Measurements from ENCODE around the gene TMEM190.

TMEM190 gene

DNA sequence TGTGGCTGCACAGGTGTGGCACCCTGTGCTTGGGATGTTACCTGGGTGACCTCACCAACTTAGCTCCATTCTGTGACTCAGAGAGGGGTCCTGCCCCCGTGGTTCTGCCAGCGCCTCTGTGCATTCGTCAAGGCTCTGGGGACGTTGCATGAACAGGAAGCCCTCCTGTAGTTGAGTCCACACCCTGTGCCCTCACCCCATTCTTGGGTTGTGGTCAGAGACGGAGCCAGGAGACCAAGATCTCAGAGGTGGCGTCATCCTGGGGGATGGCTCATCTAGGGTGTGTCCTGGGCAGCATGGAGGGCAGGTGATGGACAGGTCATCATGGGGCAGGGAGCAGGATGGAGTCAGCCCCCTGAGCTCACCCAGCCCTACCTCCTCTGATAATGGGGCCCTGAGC, 24.6 kb upstream of the TMEM190 start:
- no peak for DNase-seq

- no peak for DNase-seq
Observed at GRCh38 chr19:55352549-55353145, 24.0 kb upstream of the TMEM190 start.

DNA sequence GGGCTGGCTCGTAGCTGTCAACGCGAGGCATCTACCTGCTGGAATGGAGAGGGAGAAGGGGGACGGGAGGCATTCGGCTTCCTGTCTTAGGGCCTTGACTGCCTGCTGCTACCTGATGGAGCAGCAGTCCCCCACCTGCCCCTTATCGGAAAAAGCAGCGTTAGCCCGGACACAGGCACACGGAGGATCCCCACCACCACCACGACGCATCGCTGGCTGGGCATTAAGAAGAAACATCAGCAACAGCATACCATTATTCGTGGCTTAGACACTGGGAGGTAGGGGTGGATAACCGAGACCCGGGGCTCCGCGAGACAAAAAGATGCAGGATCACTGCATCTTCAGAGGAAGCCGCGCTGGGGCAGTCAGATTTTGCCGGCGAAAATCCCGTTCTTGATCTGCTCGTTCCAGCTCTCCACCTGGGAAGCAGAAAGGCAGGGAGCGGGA, 23.2 kb upstream of the TMEM190 start:
- no peak for DNase-seq

DNA sequence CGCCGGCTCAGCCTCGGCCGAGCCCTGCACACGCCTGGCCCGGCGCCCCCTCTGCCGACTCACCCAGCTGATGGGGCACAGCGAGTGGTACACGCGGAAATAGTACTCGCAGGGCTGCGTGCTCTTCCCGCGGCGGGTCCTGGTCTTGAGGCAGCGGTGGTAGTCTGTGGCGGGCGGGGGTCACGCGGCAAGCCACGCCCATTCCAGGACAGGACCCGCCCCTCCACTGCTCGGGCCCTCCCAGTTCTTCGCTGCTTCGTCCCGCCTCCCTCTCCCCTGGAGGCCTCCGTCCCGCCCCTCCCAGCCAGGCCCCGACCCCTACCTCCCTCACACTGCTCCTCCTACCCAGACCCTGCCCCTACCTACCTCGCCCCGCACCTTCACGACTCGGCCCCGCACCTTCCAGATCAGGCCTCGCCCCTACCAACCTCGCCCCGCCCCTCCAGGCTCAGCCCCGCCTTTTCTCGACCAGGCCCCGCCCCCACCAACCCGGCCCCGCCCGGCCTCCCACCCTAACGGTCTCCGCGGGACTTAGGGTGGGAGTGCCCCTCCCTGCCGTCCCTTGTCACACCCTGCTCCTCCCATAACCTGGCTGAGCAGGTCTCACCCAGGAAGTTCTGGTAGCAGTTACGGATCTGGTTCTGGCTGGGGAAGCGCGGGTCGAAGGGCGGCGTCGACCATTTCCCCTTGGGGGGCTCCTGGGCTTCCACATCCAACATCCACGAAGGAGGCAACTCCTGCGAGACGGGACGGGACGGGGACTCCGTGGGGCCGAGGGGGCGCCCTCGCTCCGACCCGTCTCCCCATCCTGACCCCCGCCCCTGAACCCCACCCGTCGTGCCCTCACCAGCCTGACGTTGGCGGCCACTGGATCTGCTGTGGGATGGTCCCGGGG, 22.6 kb upstream of the TMEM190 start:
- DNase-seq = peak; percentile 50

DNA sequence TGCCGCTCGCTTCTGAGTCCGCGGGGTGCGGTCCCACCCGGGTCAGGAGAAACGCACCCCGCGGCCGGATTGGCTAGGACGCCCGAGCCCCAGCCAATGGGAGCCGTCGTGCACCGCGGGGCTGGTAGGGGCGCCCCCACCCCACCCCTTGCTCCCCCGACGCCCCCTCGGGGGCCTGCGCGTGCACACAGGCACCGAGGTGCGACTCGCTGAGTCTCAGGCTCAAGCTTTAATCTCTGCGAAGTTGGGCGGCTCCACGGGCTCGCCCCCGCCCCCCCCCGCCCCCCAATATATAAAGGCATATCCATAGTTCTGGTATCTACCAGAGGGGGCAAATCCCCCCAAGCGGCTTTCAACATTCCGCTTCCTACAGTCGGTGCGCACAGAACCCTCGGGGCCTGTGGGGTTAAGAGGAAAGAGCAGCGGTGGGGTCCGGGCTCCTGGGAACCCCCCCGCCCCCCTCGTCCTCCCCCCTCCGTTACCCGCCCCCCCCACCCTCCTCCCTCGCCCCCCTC, 21.9 kb upstream of the TMEM190 start, which contains the start of gene COX6B2:
Gene COX6B2 (minus strand): TSS at position 22 of the 515 bp plus-strand sequence. CDS start 198 bp downstream, outside the sequence.
- no peak for DNase-seq

GRCh38 chr19:55355213-55355821, 21.3 kb upstream of the TMEM190 start:
- no peak for DNase-seq

GRCh38 chr19:55358493-55358892, 18.1 kb upstream of the TMEM190 start:
- no peak for DNase-seq

- no peak for DNase-seq
Observed at GRCh38 chr19:55358943-55359908, 17.4 kb upstream of the TMEM190 start.

GRCh38 chr19:55360902-55361301, 15.7 kb upstream of the TMEM190 start:
- no peak for DNase-seq

DNA sequence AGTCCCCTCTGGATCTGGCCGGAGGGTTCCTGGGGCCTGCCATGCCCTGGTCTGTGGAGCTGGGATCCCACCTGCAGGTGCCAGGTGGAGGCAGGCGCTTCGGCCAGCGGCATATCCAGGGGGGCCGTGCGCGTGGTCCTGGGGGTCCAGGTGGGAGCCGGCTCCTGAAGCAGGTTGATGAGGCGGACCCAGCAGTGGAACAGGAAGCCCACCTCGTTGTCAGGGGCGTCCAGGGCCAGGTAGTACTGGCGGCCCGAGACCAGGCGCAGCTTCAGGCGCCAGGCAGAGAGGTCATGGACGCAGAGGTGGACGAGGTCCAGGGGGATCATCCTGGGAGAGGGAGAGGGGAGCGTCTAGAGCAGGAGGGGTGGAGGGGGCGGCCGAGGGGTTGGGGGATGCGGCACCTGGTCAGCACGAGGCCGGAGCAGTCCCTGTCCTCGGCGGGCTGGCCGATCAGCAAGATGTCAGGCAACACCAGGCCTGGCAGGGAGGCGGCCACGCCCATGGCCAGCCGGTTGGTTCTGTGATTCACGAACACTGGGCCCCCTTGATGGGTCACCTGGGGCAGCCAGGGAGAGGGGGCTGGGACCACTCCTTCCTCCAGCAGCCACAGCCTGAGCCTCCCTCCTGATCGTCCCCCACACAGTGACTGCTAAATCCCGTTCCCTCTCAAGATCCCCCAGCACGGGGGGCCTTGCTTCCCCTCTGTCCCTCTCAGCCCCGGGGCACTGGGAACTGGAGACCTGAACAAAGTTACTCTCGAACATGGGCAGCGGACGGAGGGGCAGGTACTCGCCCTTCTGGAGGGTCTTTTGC, 14.2 kb upstream of the TMEM190 start:
- DNase-seq = no peak

DNA sequence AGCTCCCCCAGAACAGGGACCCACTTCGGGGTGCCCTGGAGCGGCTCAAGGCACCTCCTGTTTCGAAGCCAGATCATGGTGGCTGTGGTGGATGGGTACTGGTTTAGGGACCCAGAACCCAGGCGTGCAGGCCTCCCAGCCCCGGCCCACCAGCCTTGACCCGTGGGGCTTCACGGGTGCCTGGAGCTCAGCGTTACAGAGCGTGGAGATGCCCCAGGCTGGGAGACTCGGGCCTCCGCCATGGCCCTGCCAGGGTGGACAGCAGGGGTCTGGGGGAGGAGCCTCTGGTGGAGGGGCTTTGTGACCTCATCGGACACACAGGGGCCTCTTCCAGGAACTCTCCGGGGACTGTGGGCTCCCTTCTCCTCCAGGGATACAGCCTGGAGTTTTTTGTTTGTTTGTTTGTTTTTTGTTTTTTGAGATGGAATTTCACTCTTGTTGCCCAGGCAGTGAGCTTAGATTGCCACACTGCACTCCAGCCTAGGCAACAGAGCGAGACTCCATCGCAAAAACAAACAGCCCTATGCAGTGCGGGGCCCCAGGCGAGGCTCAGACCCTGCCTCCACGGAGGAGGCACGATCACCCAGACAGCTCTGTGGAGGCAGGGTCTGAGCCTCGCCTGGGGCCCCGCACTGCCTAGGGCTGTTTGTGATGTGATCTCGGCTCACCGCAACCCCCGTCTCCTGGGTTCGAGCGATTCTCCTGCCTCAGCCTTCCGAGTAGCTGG, 13.5 kb upstream of the TMEM190 start, which contains the start of gene GARIN5B:
Gene GARIN5B (minus strand): TSS at position 271 of the 727 bp plus-strand sequence. CDS start 194 bp downstream, at position 77.
- no peak for DNase-seq

- no peak for DNase-seq
Observed at GRCh38 chr19:55365245-55365644, 11.4 kb upstream of the TMEM190 start.

- DNase-seq = no peak
Observed at GRCh38 chr19:55365964-55366363, 10.7 kb upstream of the TMEM190 start.

DNA sequence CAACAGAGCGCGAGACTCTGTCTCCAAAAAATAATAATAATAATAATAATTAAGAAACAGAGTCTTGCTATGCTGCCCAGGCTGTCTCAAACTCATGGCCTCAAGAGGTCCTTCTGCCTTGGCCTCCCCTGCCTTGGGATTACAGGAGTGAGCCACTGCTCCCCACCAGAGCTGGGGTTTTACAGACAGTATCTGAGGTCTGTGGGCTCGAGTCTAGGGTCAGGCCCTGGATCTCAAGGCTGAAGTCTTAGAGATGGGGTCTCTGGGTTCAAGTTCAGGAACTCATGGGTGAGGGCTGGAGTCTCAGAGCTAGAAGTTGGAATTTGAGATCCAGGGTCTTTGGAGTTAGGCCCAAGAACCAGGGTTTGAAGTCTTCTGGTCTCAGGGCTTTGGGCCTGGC, 9.8 kb upstream of the TMEM190 start:
- no peak for DNase-seq

DNA sequence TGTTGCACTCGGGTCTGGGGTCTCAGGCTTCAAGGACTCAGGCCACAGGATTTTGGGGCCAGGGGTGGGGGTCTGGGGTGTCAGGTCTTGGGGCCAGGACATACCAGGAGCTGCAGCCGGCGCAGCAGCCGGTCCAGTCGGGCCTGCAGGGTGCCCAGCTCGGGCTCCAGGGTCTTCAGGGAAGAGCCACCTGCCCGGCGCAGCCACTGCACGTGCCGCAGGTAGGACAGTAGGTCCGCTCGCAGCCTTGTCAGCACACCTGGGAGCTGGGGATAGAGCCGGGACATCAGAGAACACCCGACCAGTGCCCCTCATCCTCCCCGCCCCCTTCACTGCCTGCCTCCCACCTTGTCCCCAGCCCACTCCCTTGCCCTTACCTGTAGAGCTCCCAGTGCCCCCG, 8.5 kb upstream of the TMEM190 start:
- no peak for DNase-seq

DNA sequence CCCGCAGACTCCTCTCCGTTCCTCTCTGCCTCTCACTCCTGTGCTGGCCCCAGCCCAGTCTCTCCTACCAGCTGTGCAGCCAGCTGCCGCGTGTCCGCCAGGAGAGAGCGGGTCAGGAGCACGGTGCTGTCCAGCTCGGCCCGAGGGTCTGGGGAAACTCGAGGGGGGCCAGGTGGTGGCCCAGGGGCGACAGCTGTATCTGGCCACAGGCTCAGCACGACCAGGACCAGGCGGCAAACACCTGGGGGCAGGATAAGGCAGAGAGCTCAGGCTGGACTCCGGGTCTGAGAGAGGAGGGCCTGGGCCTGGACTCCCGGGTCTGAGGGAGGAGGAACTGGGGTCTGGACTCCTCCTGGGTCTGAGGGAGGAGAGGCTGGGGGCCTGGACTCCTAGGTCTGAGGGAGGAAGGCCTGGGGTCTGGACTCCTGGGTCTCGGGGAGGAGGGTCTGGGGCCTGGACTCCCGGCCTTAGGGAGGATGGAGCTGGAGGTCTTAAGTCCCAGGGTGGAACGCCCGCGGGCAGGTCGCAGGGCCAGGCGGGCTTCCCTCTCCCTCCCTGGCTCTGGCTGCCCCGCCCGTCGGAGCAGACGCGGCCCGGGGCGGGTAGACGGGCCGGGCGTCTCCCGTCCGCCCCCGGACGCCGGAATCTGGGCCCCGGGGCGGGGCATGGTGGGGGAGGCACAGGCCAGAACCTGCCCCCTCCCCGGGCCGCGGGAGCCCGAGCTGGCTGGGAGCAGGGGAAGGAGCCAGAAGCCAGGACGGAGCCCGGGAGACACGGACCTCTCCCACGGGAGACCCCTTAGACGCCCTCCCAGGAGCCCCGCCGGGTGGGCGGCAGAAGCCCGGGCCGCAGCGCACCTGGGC, 7.7 kb upstream of the TMEM190 start:
- peak; percentile 71 for DNase-seq

DNA sequence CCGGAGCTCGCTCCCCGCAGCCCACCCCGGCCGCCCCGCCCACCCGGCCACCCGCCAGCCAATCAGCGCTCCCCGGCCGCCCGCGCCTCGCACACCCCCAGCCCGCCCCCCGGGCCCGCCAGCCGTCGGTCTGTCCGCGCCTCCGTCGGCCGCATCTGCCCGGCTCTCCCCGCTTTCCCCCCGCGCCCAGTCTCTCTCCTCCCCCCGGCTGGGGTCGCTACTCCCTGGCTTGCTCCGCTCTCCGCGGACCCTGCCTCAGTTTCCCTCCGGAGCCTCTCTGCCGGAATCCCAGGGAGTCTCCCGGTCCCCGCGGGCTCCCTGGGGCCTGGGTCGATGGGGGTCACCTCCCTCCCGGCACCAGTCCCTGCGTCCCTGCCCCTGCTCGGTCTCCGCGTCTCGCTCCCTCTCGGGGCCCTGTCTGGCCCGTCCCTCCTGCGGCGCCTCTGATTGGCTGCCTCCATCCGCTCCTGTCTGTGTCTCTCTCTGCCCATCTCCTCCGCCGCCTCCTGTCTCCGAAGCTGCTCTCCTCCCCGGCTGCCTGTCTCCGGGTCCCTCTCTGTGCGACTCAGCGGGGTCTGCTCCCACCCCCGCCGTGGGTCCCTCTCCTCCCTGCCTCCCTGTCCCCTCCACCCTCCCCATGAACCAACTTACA, 6.8 kb upstream of the TMEM190 start:
- DNase-seq = peak; percentile 83

DNA sequence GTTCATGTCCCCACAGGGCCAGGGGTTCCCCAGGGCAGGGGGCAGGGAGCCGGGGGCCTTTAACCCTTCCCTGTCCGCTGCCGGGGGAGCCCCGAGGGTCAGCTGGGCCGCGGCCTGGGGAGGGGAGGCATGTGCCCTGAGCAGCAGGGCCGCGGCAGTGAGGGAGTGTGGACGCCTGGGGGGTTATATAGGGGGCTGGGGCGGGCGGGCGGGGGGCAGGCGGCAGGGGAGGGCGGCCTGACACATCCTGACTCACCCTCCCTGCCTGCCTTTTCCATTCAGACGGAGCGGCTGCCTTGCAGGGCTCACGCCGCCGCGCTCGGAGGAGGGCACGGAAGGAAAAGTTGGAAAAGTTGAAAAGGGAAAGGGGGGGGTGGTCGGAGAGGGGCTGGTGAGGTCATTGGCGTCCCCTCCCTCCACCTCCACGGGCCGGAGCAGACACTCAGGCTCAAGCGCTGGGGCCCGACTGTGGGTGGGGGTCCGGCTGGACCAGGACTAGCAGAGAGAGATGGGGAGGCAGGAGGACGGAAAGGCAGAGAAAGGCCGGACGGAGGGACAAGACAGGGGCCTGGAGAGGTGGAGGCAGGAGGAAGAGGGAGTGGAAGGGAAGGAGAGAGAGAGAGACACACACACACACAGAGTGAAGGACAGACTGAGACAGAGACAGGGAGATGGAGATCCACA, 6.2 kb upstream of the TMEM190 start, which contains the start of gene IL11:
Gene IL11 (minus strand): TSS at position 159 of the 684 bp plus-strand sequence. CDS start 153 bp downstream, at position 6.
- DNase-seq = peak; percentile 82
